ENCODE results near the gene NDUFB11.

DNA sequence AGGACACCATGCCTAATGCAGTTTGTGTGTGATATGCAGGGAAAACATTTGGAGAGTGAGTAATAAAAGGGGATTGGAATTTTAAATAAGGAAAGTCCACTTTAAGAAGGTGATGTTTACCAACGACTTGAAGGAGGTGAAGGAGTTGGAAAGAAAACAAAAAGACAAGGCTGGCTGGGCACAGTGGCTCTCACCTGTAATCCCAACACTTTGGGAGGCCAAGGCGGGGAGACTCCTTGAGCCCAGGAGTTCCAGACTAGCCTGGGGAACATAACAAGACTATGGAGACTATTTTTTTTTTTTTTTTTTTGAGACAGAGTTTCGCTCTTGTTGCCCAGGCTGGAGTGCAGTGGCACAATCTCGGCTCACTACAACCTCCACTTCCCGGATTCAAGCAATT lies 11.0 kb downstream of the NDUFB11 start:
- TF ChIP-seq EZH2 (IDR thresholded peaks at IDR 0.05; ENCODE audit: low read length, missing control alignments) = no peak
- TF ChIP-seq, protein P1, sequence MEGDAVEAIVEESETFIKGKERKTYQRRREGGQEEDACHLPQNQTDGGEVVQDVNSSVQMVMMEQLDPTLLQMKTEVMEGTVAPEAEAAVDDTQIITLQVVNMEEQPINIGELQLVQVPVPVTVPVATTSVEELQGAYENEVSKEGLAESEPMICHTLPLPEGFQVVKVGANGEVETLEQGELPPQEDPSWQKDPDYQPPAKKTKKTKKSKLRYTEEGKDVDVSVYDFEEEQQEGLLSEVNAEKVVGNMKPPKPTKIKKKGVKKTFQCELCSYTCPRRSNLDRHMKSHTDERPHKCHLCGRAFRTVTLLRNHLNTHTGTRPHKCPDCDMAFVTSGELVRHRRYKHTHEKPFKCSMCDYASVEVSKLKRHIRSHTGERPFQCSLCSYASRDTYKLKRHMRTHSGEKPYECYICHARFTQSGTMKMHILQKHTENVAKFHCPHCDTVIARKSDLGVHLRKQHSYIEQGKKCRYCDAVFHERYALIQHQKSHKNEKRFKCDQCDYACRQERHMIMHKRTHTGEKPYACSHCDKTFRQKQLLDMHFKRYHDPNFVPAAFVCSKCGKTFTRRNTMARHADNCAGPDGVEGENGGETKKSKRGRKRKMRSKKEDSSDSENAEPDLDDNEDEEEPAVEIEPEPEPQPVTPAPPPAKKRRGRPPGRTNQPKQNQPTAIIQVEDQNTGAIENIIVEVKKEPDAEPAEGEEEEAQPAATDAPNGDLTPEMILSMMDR (conservative IDR thresholded peaks at IDR 0.05 in 1 of 2, IDR thresholded peaks at IDR 0.05 in 1 of 2; ENCODE audit: low read depth in 1 of 2, low read length in 2 of 2) = no peak

Data from fibroblast of lung (primary cell).